Panc1 (cell line): ENCODE data around the gene TSSK3. TPM values are rescaled to one million over a fixed set of nuclear protein-coding genes. Genes with fewer than 3 reads are reported as not detected.

ENCODE experiments used
- ATAC-seq: fragments of 200-7000 bp; cut with Tn5 transposase; 2 replicates; pipeline ENCODE4 v1.9.1; 2020; ENCODE audit warnings: mild to moderate bottlenecking, moderate library complexity
- BruUV-seq: library from RNA; stranded (reverse); fragments of 400-500 nt; replicated peaks from 2 replicates; lab custom pipeline; 2021; lab: Mats Ljungman, UMichigan
- CTCF ChIA-PET: fragments of 300-600 bp; sonication (Branson Sonifier 250); formaldehyde crosslinking; loops from one replicate; lab custom pipeline; 2022; ENCODE audit warnings: antibody characterized with exemption; lab: Charles Lee
- POLR2A ChIA-PET: fragments of 300-600 bp; sonication (Branson Sonifier 250); formaldehyde crosslinking; loops from one replicate; lab custom pipeline; 2022; ENCODE audit warnings: antibody characterized with exemption; lab: Charles Lee
- DNase-seq: peaks from one replicate; pipeline ENCODE4 v3.0.0-alpha.2; 2010; ENCODE audit warnings: low read depth, low spot score
- H3K27ac ChIP-seq: 2 replicates; pipeline ENCODE4 v1.5.1; 2011; ENCODE audit warnings: mild to moderate bottlenecking, low read length, inconsistent platforms
- H3K27me3 ChIP-seq: fragments of 200-500 bp; sonication (Bioruptor generic); 2 replicates; pipeline ENCODE4 v1.6.0; 2014; ENCODE audit warnings: low read length, inconsistent platforms; ENCODE audit not compliant: control insufficient read depth, insufficient read depth
- H3K36me3 ChIP-seq: fragments of 200-500 bp; sonication (Bioruptor generic); 2 replicates; pipeline ENCODE4 v1.5.1; 2014; ENCODE audit warnings: inconsistent platforms, mild to moderate bottlenecking, low read length, moderate library complexity; ENCODE audit not compliant: control insufficient read depth, insufficient read depth
- H3K4me1 ChIP-seq: 2 replicates; pipeline ENCODE4 v1.5.1; 2011; ENCODE audit warnings: inconsistent platforms, mild to moderate bottlenecking, low read length, moderate library complexity; ENCODE audit not compliant: control insufficient read depth, insufficient read depth
- H3K4me3 ChIP-seq, 2 experiments: 2 replicates each; pipeline ENCODE4 v1.5.1; 2011 to 2012; ENCODE audit warnings: low read depth in 2 of 2, low read length in 2 of 2, mild to moderate bottlenecking in 2 of 2, inconsistent platforms in 1 of 2, moderate library complexity in 1 of 2
- H3K9me3 ChIP-seq: fragments of 200-500 bp; sonication (Bioruptor generic); 2 replicates; pipeline ENCODE4 v1.5.1; 2014; ENCODE audit warnings: low read depth, mild to moderate bottlenecking, inconsistent platforms, low read length, moderate library complexity; ENCODE audit not compliant: control insufficient read depth, insufficient read depth
- CTCF ChIP-seq: fragments of 450-650 bp; IDR thresholded peaks from 2 replicates; pipeline ENCODE4 v1.5.1; 2017; ENCODE audit warnings: mild to moderate bottlenecking
- POLR2AphosphoS5 ChIP-seq: IDR thresholded peaks from 2 replicates; pipeline ENCODE4 v1.6.1; 2012; ENCODE audit warnings: mild to moderate bottlenecking, low read depth, low read length, moderate library complexity
- REST ChIP-seq, 2 experiments: IDR thresholded peaks; 2 replicates each; pipeline ENCODE4 v1.6.1; 2011 to 2012; ENCODE audit warnings: low read depth in 2 of 2, control low read depth in 1 of 2, low read length in 1 of 2, mild to moderate bottlenecking in 1 of 2, moderate library complexity in 1 of 2; ENCODE audit not compliant: insufficient read depth in 1 of 2
- SIN3A ChIP-seq: IDR thresholded peaks from 2 replicates; pipeline ENCODE4 v1.6.1; 2012; ENCODE audit warnings: low read depth, mild to moderate bottlenecking, low read length, moderate library complexity, borderline replicate concordance; ENCODE audit not compliant: insufficient read depth
- TCF7L2 ChIP-seq: IDR thresholded peaks from 2 replicates; pipeline ENCODE4 v1.6.1; 2011; ENCODE audit warnings: mild to moderate bottlenecking, low read depth, low read length, inconsistent platforms
- in situ Hi-C: cut with HindIII; loops from 2 replicates; pipeline ENCODE4 v1.10.0; 2016; ENCODE audit warnings: low sequenced_read_pairs, low pct_unique_long_range_greater_than_20kb
- intact Hi-C: fragments of 100-400 bp; cut with micrococcal nuclease; formaldehyde crosslinking; loops from one replicate; pipeline ENCODE4 v1.10.0; 2022; ENCODE audit not compliant: unreplicated experiment
- total RNA-seq: library from RNA; stranded (reverse); gene quantifications from one replicate; pipeline ENCODE4 v1.2.1, GENCODE V29; 2021; ENCODE audit not compliant: unreplicated experiment

Gene TSSK3
- total RNA-seq, 1 experiment from 2014 or later, result 3.6 TPM

- Histone ChIP-seq H3K36me3 (no peaks in the 10 kb centered on the region), H3K9me3 (no peaks in the 10 kb centered on the region), H3K4me3 (no peak overlapping the region), H3K27ac (no peak overlapping the region), H3K4me1 (no peaks in the 10 kb centered on the region), H3K27me3 (no peaks in the 10 kb centered on the region)
- BruUV-seq, result no TSS peak
- intact Hi-C loops (no loop called here), in situ Hi-C loops (no loop called here)
- no peak for DNase-seq
- CTCF ChIA-PET, result no interaction called here
- no peak for TF ChIP-seq TCF7L2
- TF ChIP-seq SIN3A, result no peak
- TF ChIP-seq POLR2AphosphoS5, result no peak
- no peak for TF ChIP-seq REST (IDR thresholded peaks at IDR 0.05; ENCODE audit: insufficient read depth in 1 of 2, low read depth in 2 of 2, low read length in 1 of 2)
- no peak for TF ChIP-seq CTCF
- no peak for ATAC-seq
- POLR2A ChIA-PET, result interaction anchor here (0.6 to 0.7 kb wide), 2 partner anchors 46 to 97 kb away, joined by 4 to 5 read pairs; no protein-coding TSS in a partner anchor
Measured at GRCh38 chr1:32404946-32405345, 42.6 kb downstream of the TSSK3 start.

- no peaks in the 10 kb centered on the region for H3K9me3 ChIP-seq
- H3K36me3 ChIP-seq, result no peaks in the 10 kb centered on the region
- POLR2A ChIA-PET, result no interaction called here
- ATAC-seq (0 out of 2 replicates have a peak, but pooled peaks have one; percentile 17), DNase-seq (no peak)
- intact Hi-C loops, result no loop called here
- no peaks in the 10 kb centered on the region for H3K4me1 ChIP-seq
- in situ Hi-C loops, result no loop called here
- CTCF ChIA-PET, result interaction anchor here (0.7 kb wide), 1 partner anchor 489 kb away, joined by 6 read pairs; no protein-coding TSS in a partner anchor
- no peak overlapping the region for H3K4me3 ChIP-seq
- BruUV-seq, result no TSS peak
- TF ChIP-seq CTCF (no peak), TCF7L2 (no peak), SIN3A (no peak), REST (IDR thresholded peaks at IDR 0.05; ENCODE audit: insufficient read depth in 1 of 2, low read depth in 2 of 2, low read length in 1 of 2) (no peak), POLR2AphosphoS5 (no peak)
- H3K27ac ChIP-seq, result no peak overlapping the region
- H3K27me3 ChIP-seq, result no peaks in the 10 kb centered on the region
Measured at GRCh38 chr1:32405672-32406467, 43.5 kb downstream of the TSSK3 start.
